ENCODE results near the gene RAB3C.
A peak's percentile ranks its signal among the peaks of the same experiment; 100 is the strongest.

Gene RAB3C

GRCh38 chr5:58891086-58891970, 308.5 kb downstream of the RAB3C start:
- Histone ChIP-seq H3K27me3 (no peaks in the 10 kb centered on the region), H3K4me3 (ENCODE audit: low read depth, low read length) (peak overlapping the region; percentile 59), H3K9me3 (no peaks in the 10 kb centered on the region), H3K36me3 (no peaks in the 10 kb centered on the region), H3K4me1 (peaks cover 22% of the 10 kb centered on the region)
- peak; percentile 81 for TF ChIP-seq CTCF (IDR thresholded peaks at IDR 0.05; ENCODE audit: low read depth, low read length)
- peak; percentile 78 for DNase-seq

GRCh38 chr5:58891971-58892343, 309.1 kb downstream of the RAB3C start:
- Histone ChIP-seq H3K4me1 (peaks cover 17% of the 10 kb centered on the region), H3K36me3 (no peaks in the 10 kb centered on the region), H3K27me3 (no peaks in the 10 kb centered on the region), H3K9me3 (no peaks in the 10 kb centered on the region), H3K4me3 (ENCODE audit: low read depth, low read length) (peak overlapping the region; percentile 59; the same call in 1 of the 2 replicates)
- TF ChIP-seq CTCF (IDR thresholded peaks at IDR 0.05; ENCODE audit: low read depth, low read length) = no peak
- no peak for DNase-seq

GRCh38 chr5:58893551-58893950, 310.7 kb downstream of the RAB3C start:
- Histone ChIP-seq H3K9me3 (no peaks in the 10 kb centered on the region), H3K4me1 (peaks cover 17% of the 10 kb centered on the region), H3K4me3 (ENCODE audit: low read depth, low read length) (no peak overlapping the region), H3K36me3 (no peaks in the 10 kb centered on the region), H3K27me3 (no peaks in the 10 kb centered on the region)
- no peak for DNase-seq
- no peak for TF ChIP-seq CTCF (IDR thresholded peaks at IDR 0.05; ENCODE audit: low read depth, low read length)

GRCh38 chr5:58898006-58898405, 315.1 kb downstream of the RAB3C start:
- Histone ChIP-seq H3K27me3 (no peaks in the 10 kb centered on the region), H3K4me1 (peaks cover 3% of the 10 kb centered on the region; the same call in 1 of the 2 replicates), H3K9me3 (no peaks in the 10 kb centered on the region), H3K36me3 (no peaks in the 10 kb centered on the region), H3K4me3 (ENCODE audit: low read depth, low read length) (no peak overlapping the region)
- no peak for TF ChIP-seq CTCF (IDR thresholded peaks at IDR 0.05; ENCODE audit: low read depth, low read length)
- DNase-seq = no peak

GRCh38 chr5:58898538-58898937, 315.7 kb downstream of the RAB3C start:
- TF ChIP-seq CTCF (IDR thresholded peaks at IDR 0.05; ENCODE audit: low read depth, low read length) = no peak
- Histone ChIP-seq H3K27me3 (no peaks in the 10 kb centered on the region), H3K4me1 (peaks cover 3% of the 10 kb centered on the region; the same call in 1 of the 2 replicates), H3K9me3 (no peaks in the 10 kb centered on the region), H3K36me3 (no peaks in the 10 kb centered on the region), H3K4me3 (ENCODE audit: low read depth, low read length) (no peak overlapping the region)
- no peak for DNase-seq

GRCh38 chr5:58901271-58901670, 318.4 kb downstream of the RAB3C start:
- no peak for TF ChIP-seq CTCF (IDR thresholded peaks at IDR 0.05; ENCODE audit: low read depth, low read length)
- Histone ChIP-seq H3K27me3 (no peaks in the 10 kb centered on the region), H3K36me3 (no peaks in the 10 kb centered on the region), H3K4me3 (ENCODE audit: low read depth, low read length) (no peak overlapping the region), H3K9me3 (no peaks in the 10 kb centered on the region), H3K4me1 (no peaks in the 10 kb centered on the region)
- DNase-seq = no peak

Measured in BE2C (cell line).